Liver (tissue), 9 donors: ENCODE measurements around the gene ZMYND10. TPM values are rescaled to one million over a fixed set of nuclear protein-coding genes. Genes with fewer than 3 reads are reported as not detected.

Experiments used
- DNase-seq: peaks from one replicate; pipeline ENCODE4 v3.0.0-alpha.2; 2017; ENCODE audit warnings: low spot score
- H3K27ac ChIP-seq, 2 donors: one replicate each; pipeline ENCODE4 v1.7.0; 2013; ENCODE audit warnings: inconsistent platforms in 2 of 2, low read length in 2 of 2, control low read depth in 1 of 2, low read depth in 1 of 2, mild to moderate bottlenecking in 1 of 2
- H3K27me3 ChIP-seq, 4 donors: one replicate each; pipeline versions ENCODE4 v1.6.1 to v1.7.0; 2013; ENCODE audit warnings: low read length in 3 of 4, inconsistent platforms in 1 of 4, mild to moderate bottlenecking in 1 of 4, moderate library complexity in 1 of 4; ENCODE audit not compliant: control insufficient read depth in 4 of 4, insufficient read depth in 4 of 4
- H3K36me3 ChIP-seq, 4 donors: one replicate each; pipeline versions ENCODE4 v1.6.1 to v1.7.0; 2013; ENCODE audit warnings: low read length in 3 of 4, mild to moderate bottlenecking in 3 of 4, low read depth in 1 of 4, moderate library complexity in 1 of 4; ENCODE audit not compliant: control insufficient read depth in 4 of 4, insufficient read depth in 3 of 4
- H3K4me1 ChIP-seq, 4 donors: one replicate each; pipeline versions ENCODE4 v1.6.1 to v1.7.0; 2013; ENCODE audit warnings: low read length in 3 of 4, mild to moderate bottlenecking in 3 of 4, moderate library complexity in 1 of 4; ENCODE audit not compliant: control insufficient read depth in 4 of 4, insufficient read depth in 4 of 4
- H3K4me3 ChIP-seq, 3 donors: one replicate each; pipeline versions ENCODE4 v1.6.1 to v1.7.0; 2013; ENCODE audit warnings: low read length in 3 of 3, control low read depth in 1 of 3, low read depth in 1 of 3, mild to moderate bottlenecking in 1 of 3
- H3K9ac ChIP-seq, 2 donors: one replicate each; pipeline ENCODE4 v1.7.0; 2013; ENCODE audit warnings: low read length in 2 of 2, mild to moderate bottlenecking in 2 of 2, moderate library complexity in 2 of 2, control low read depth in 1 of 2, low read depth in 1 of 2
- H3K9me3 ChIP-seq, 4 donors: one replicate each; pipeline versions ENCODE4 v1.6.1 to v1.7.0; 2013; ENCODE audit warnings: low read length in 3 of 4; ENCODE audit not compliant: control insufficient read depth in 4 of 4
- EGR1 ChIP-seq, 2 donors: IDR thresholded peaks; 2 replicates each; pipeline ENCODE4 v1.6.1; 2016 to 2018; ENCODE audit warnings: antibody characterized with exemption in 2 of 2, low read depth in 2 of 2
- FOXA1 ChIP-seq: IDR thresholded peaks from 2 replicates; pipeline ENCODE4 v1.6.1; 2016; ENCODE audit warnings: antibody characterized with exemption
- FOXA2 ChIP-seq: IDR thresholded peaks from 2 replicates; pipeline ENCODE4 v1.6.1; 2016; ENCODE audit warnings: antibody characterized with exemption
- HNF4A ChIP-seq, 2 donors: conservative IDR thresholded peaks; 2 replicates each; pipeline ENCODE4 v1.6.1; 2016; ENCODE audit warnings: antibody characterized with exemption in 2 of 2, mild to moderate bottlenecking in 2 of 2
- HNF4G ChIP-seq: IDR thresholded peaks from 2 replicates; pipeline ENCODE4 v1.6.1; 2016; ENCODE audit warnings: antibody characterized with exemption
- JUND ChIP-seq, 2 donors: IDR thresholded peaks; 2 replicates each; pipeline ENCODE4 v1.6.1; 2016; ENCODE audit warnings: antibody characterized with exemption in 2 of 2
- NR2F2 ChIP-seq: IDR thresholded peaks from 2 replicates; pipeline ENCODE4 v1.6.1; 2016; ENCODE audit warnings: antibody characterized with exemption
- RAD21 ChIP-seq, 2 donors: IDR thresholded peaks; 2 replicates each; pipeline ENCODE4 v1.6.1; 2016; ENCODE audit warnings: antibody characterized with exemption in 2 of 2, mild to moderate bottlenecking in 2 of 2
- RXRA ChIP-seq, 2 donors: IDR thresholded peaks; 2 replicates each; pipeline ENCODE4 v1.6.1; 2017 to 2018; ENCODE audit warnings: antibody characterized with exemption in 2 of 2, mild to moderate bottlenecking in 1 of 2
- SP1 ChIP-seq: IDR thresholded peaks from 2 replicates; pipeline ENCODE4 v1.6.1; 2018; ENCODE audit warnings: antibody characterized with exemption, mild to moderate bottlenecking
- TAF1 ChIP-seq: conservative IDR thresholded peaks from 2 replicates; pipeline ENCODE4 v1.6.1; 2016; ENCODE audit warnings: antibody characterized with exemption, mild to moderate bottlenecking
- YY1 ChIP-seq: IDR thresholded peaks from 2 replicates; pipeline ENCODE4 v1.6.1; 2016; ENCODE audit warnings: antibody characterized with exemption, mild to moderate bottlenecking
- WGBS: extraction: QIAGEN DNeasy Blood & Tissue Kit; methylation state at CpG from one replicate; pipeline ENCODE4 v1.1.7; 2013; 5-methylcytosine and 5-hydroxymethylcytosine counted together
- polyA plus RNA-seq, 2 donors: library from polyadenylated mRNA; stranded (reverse) in 1 of 2; unstranded in 1 of 2; fragments of 200-250 nt in 1 of 2; fragments of >200 nt in 1 of 2; fragmentation: Nextera tagmentation in 1 of 2; extraction: Ambion mirVana in 1 of 2; gene quantifications; one replicate each; pipeline versions ENCODE4 v1.2.1 to v1.2.3, GENCODE V29; 2013 to 2015
- total RNA-seq, 2 donors: library from RNA; depleted of rRNA; stranded (reverse); fragments of >200 nt; gene quantifications; one replicate each; pipeline ENCODE4 v1.2.3, GENCODE V29; 2014
- TF ChIP-seq, protein P1 (sequence below): IDR thresholded peaks from 2 replicates; pipeline ENCODE4 v1.6.1; 2016; ENCODE audit warnings: antibody characterized with exemption
- TF ChIP-seq, protein P2 (sequence below): fragments of 150-350 bp; IDR thresholded peaks from 2 replicates; pipeline ENCODE4 v1.5.1; 2017; ENCODE audit warnings: improper control_type of control experiment, low read depth, low read length; ENCODE audit not compliant: missing input control
- TF ChIP-seq, protein P3 (sequence below): IDR thresholded peaks from 2 replicates; pipeline ENCODE4 v1.6.1; 2016; ENCODE audit warnings: antibody characterized with exemption, mild to moderate bottlenecking
- TF ChIP-seq, protein P4 (sequence below): IDR thresholded peaks from 2 replicates; pipeline ENCODE4 v1.6.1; 2016; ENCODE audit warnings: antibody characterized with exemption
- TF ChIP-seq, protein P5 (sequence below): IDR thresholded peaks from 2 replicates; pipeline ENCODE4 v1.6.1; 2016; ENCODE audit warnings: antibody characterized with exemption
- donor health status: healthy.
- donor health status: healthy.
- donor health status: healthy.
- donor health status: healthy.
- donor health status: healthy.

Gene ZMYND10
- total RNA-seq (under 1 TPM; 0.09 to 0.75 TPM), polyA plus RNA-seq (under 1 TPM; 0.23 to 0.31 TPM)

DNA sequence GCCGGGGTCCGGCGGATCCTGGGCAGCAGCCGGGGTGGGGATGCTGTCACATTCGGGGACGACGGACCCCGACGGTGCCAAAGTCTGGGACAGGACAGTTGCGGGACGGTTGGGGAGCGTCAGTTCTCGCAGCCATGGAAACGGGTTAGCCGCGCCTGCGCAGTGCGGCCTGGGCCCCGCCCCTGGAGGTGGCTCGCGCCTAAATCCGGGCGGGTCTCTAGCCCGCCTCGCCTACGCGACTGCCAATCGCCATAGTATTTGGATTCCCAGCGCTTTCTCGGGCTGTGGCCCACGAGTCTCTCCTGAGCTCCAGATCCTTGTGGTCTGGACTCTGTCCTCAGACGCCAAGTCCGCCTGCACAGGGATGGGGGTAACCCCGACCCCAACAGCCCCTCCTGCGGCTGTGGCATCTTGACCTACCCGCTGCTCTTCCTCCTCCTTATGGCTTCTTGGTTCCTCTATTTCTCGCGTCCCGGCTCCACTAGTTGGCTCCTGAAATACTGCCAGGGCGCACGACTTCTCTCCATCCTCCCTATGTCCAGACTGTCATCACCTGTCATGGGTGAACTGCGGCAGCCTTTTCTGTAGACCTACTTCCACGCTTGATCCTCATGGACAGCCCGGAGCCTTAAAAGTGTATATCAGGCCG is at the start of gene ZMYND10:
ZMYND10 (minus strand) TSS at position 147 of the 649 bp plus-strand sequence. CDS start 153 bp downstream, outside the sequence.
- peak within 1 kb of the TSS in 1 of 3 donors; percentile 23 for H3K4me3 ChIP-seq

DNA sequence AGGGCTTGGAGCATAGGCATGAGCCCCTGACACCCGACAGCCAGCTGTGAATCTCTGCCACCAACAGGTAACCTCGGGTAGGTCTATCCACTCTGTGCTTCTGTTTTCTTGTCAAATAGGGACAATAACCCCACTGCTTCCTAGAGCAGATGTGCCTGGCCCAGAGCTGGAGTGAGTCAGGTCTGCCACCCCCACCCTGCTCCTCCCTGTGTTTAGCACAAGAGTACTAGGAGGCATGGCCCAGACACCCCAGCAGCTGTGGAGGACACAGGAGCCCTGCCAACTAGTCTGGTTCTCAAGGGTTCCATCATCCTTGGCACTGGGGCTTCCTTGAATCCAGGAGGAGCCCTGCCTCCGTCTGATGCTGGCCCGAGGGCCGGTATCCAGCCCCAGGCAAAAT is 47.5 kb upstream of the ZMYND10 start:
- no peak for DNase-seq
- Histone ChIP-seq H3K4me3 (no peak overlapping the region), H3K9ac (no peak overlapping the region), H3K4me1 (peaks cover 0 to 7% (median 2%) of the 10 kb centered on the region in 4 donors), H3K36me3 (no peaks in the 10 kb centered on the region), H3K27me3 (no peaks in the 10 kb centered on the region), H3K27ac (no peak overlapping the region), H3K9me3 (no peaks in the 10 kb centered on the region)
- WGBS = 85% methylated on average over 5 of the region's 5 CpGs
- TF ChIP-seq, protein P1, sequence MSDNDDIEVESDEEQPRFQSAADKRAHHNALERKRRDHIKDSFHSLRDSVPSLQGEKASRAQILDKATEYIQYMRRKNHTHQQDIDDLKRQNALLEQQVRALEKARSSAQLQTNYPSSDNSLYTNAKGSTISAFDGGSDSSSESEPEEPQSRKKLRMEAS = no peak
- TF ChIP-seq NR2F2 (no peak), EGR1 (IDR thresholded peaks at IDR 0.05; ENCODE audit: low read depth in 2 of 2) (no peak), FOXA1 (no peak), HNF4G (no peak)
- TF ChIP-seq, protein P2, sequence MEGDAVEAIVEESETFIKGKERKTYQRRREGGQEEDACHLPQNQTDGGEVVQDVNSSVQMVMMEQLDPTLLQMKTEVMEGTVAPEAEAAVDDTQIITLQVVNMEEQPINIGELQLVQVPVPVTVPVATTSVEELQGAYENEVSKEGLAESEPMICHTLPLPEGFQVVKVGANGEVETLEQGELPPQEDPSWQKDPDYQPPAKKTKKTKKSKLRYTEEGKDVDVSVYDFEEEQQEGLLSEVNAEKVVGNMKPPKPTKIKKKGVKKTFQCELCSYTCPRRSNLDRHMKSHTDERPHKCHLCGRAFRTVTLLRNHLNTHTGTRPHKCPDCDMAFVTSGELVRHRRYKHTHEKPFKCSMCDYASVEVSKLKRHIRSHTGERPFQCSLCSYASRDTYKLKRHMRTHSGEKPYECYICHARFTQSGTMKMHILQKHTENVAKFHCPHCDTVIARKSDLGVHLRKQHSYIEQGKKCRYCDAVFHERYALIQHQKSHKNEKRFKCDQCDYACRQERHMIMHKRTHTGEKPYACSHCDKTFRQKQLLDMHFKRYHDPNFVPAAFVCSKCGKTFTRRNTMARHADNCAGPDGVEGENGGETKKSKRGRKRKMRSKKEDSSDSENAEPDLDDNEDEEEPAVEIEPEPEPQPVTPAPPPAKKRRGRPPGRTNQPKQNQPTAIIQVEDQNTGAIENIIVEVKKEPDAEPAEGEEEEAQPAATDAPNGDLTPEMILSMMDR = no peak
- TF ChIP-seq, protein P3, sequence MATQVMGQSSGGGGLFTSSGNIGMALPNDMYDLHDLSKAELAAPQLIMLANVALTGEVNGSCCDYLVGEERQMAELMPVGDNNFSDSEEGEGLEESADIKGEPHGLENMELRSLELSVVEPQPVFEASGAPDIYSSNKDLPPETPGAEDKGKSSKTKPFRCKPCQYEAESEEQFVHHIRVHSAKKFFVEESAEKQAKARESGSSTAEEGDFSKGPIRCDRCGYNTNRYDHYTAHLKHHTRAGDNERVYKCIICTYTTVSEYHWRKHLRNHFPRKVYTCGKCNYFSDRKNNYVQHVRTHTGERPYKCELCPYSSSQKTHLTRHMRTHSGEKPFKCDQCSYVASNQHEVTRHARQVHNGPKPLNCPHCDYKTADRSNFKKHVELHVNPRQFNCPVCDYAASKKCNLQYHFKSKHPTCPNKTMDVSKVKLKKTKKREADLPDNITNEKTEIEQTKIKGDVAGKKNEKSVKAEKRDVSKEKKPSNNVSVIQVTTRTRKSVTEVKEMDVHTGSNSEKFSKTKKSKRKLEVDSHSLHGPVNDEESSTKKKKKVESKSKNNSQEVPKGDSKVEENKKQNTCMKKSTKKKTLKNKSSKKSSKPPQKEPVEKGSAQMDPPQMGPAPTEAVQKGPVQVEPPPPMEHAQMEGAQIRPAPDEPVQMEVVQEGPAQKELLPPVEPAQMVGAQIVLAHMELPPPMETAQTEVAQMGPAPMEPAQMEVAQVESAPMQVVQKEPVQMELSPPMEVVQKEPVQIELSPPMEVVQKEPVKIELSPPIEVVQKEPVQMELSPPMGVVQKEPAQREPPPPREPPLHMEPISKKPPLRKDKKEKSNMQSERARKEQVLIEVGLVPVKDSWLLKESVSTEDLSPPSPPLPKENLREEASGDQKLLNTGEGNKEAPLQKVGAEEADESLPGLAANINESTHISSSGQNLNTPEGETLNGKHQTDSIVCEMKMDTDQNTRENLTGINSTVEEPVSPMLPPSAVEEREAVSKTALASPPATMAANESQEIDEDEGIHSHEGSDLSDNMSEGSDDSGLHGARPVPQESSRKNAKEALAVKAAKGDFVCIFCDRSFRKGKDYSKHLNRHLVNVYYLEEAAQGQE = no peak
- TF ChIP-seq, protein P4, sequence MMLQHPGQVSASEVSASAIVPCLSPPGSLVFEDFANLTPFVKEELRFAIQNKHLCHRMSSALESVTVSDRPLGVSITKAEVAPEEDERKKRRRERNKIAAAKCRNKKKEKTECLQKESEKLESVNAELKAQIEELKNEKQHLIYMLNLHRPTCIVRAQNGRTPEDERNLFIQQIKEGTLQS = no peak
- TF ChIP-seq, protein P5, sequence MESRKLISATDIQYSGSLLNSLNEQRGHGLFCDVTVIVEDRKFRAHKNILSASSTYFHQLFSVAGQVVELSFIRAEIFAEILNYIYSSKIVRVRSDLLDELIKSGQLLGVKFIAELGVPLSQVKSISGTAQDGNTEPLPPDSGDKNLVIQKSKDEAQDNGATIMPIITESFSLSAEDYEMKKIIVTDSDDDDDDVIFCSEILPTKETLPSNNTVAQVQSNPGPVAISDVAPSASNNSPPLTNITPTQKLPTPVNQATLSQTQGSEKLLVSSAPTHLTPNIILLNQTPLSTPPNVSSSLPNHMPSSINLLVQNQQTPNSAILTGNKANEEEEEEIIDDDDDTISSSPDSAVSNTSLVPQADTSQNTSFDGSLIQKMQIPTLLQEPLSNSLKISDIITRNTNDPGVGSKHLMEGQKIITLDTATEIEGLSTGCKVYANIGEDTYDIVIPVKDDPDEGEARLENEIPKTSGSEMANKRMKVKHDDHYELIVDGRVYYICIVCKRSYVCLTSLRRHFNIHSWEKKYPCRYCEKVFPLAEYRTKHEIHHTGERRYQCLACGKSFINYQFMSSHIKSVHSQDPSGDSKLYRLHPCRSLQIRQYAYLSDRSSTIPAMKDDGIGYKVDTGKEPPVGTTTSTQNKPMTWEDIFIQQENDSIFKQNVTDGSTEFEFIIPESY = no peak

More for the DNA sequence above, at the start of gene ZMYND10:
- Histone ChIP-seq H3K27ac (no peak within 1 kb of the TSS), H3K36me3 (peaks cover 0 to 9% (median 0%) of the 10 kb centered on the region in 4 donors), H3K9me3 (no peaks in the 10 kb centered on the region), H3K9ac (no peak within 1 kb of the TSS), H3K27me3 (no peaks in the 10 kb centered on the region), H3K4me1 (peaks cover 13 to 40% (median 25%) of the 10 kb centered on the region in 4 donors)
- 18% methylated on average over 45 of the region's 45 CpGs for WGBS
- peak; percentile 80 for DNase-seq
- TF ChIP-seq HNF4G (no peak), HNF4A (conservative IDR thresholded peaks at IDR 0.05) (no peak), JUND (IDR thresholded peaks at IDR 0.05) (no peak), NR2F2 (no peak), FOXA1 (no peak), RXRA (IDR thresholded peaks at IDR 0.05) (no peak), YY1 (no peak), EGR1 (IDR thresholded peaks at IDR 0.05; ENCODE audit: low read depth in 2 of 2) (no peak), SP1 (no peak), TAF1 (no peak), RAD21 (IDR thresholded peaks at IDR 0.05) (no peak), FOXA2 (no peak)
- TF ChIP-seq, protein P2 = no peak
- TF ChIP-seq, protein P4 = no peak
- TF ChIP-seq, protein P1 = no peak
- TF ChIP-seq, protein P5 = no peak
